Activated T-helper 1 cell treated with anti-CD3 and anti-CD28 coated beads, Interleukin-12 subunit alpha, Interleukin-12 subunit beta, Interleukin-2, Interleukin-4 antibody, amounts not matched to agents 30 ng/mL and 10 ng/mL and 1 ng/mL, durations not matched to agents 14 hours and 24 hours and 36 hours (primary cell): ENCODE data around the gene DRD4. TPM values are rescaled to one million over a fixed set of nuclear protein-coding genes. Genes with fewer than 3 reads are reported as not detected.

Experiments used
- DNase-seq: peaks from one replicate; pipeline ENCODE4 v3.0.0; 2021; ENCODE audit warnings: low spot score
- H3K27ac Mint-ChIP-seq: one replicate; pipeline ENCODE4 v1.8.0; 2021; ENCODE audit warnings: mild to moderate bottlenecking, mixed read lengths
- H3K27me3 Mint-ChIP-seq: one replicate; pipeline ENCODE4 v1.8.0; 2022; ENCODE audit warnings: mild to moderate bottlenecking, moderate library complexity, mixed read lengths; ENCODE audit not compliant: insufficient read depth
- H3K36me3 Mint-ChIP-seq: one replicate; pipeline ENCODE4 v1.8.0; 2021; ENCODE audit warnings: low read depth, mixed read lengths
- H3K4me1 Mint-ChIP-seq: one replicate; pipeline ENCODE4 v1.8.0; 2021; ENCODE audit warnings: low read depth, mixed read lengths
- H3K4me3 Mint-ChIP-seq: one replicate; pipeline ENCODE4 v1.8.0; 2021; ENCODE audit warnings: mild to moderate bottlenecking, moderate library complexity, mixed read lengths
- H3K9me3 Mint-ChIP-seq: one replicate; pipeline ENCODE4 v1.8.0; 2021; ENCODE audit warnings: mixed read lengths
- intact Hi-C: fragments of 100-400 bp; cut with micrococcal nuclease; formaldehyde crosslinking; loops from one replicate; pipeline ENCODE4 v1.15.1; 2024
- total RNA-seq: library from RNA; stranded (reverse); gene quantifications from 2 replicates; pipeline ENCODE4 v1.2.3, GENCODE V29; 2022

Gene DRD4
- total RNA-seq, 1 donor from 2014 or later: 0.47 TPM

DNA sequence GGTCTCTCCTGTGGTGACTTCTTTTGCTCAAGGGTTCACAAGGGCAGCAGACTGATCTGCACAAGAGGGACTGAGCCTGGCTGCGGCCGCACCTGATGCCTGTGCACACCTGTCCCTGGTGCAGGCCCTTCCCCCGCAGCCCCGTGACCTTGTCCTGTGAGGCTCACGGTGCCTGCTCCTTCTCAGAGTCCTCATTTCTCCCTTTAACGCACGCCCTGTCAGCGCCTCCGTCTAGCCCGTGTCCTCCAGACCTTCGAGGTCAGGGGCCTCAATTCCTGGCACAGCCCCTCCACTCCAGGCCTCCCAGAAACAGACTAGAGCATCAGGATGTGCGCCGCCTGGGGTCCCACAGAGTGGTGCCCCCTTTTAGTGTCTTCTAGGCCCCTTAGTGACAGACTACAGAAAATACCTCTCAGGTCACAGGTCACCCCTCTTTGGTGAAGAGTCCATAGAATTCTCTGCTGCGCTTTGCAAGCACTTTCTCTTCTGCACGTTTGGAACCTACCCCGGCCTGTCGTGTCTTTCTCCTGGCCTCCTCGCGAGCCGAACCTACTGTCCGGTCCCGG, 1.0 kb upstream of the DRD4 start:
- no peak for DNase-seq
- intact Hi-C loops: no loop called here
- Mint-ChIP-seq H3K27me3 (peaks cover 20% of the 10 kb centered on the region), H3K27ac (no peak overlapping the region), H3K4me3 (no peak overlapping the region), H3K4me1 (no peaks in the 10 kb centered on the region), H3K36me3 (peaks cover 2% of the 10 kb centered on the region), H3K9me3 (no peaks in the 10 kb centered on the region)

DNA sequence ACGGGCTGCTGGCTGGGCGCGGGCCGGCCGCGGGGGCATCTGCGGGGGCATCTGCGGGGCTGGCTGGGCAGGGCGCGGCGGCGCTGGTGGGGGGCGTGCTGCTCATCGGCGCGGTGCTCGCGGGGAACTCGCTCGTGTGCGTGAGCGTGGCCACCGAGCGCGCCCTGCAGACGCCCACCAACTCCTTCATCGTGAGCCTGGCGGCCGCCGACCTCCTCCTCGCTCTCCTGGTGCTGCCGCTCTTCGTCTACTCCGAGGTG, 194 bp downstream of the DRD4 start:
- Mint-ChIP-seq H3K4me3 (no peak overlapping the region), H3K36me3 (peaks cover 2% of the 10 kb centered on the region), H3K27ac (no peak overlapping the region), H3K9me3 (no peaks in the 10 kb centered on the region), H3K27me3 (peaks cover 20% of the 10 kb centered on the region), H3K4me1 (no peaks in the 10 kb centered on the region)
- no peak for DNase-seq
- intact Hi-C loops: no loop called here

DNA sequence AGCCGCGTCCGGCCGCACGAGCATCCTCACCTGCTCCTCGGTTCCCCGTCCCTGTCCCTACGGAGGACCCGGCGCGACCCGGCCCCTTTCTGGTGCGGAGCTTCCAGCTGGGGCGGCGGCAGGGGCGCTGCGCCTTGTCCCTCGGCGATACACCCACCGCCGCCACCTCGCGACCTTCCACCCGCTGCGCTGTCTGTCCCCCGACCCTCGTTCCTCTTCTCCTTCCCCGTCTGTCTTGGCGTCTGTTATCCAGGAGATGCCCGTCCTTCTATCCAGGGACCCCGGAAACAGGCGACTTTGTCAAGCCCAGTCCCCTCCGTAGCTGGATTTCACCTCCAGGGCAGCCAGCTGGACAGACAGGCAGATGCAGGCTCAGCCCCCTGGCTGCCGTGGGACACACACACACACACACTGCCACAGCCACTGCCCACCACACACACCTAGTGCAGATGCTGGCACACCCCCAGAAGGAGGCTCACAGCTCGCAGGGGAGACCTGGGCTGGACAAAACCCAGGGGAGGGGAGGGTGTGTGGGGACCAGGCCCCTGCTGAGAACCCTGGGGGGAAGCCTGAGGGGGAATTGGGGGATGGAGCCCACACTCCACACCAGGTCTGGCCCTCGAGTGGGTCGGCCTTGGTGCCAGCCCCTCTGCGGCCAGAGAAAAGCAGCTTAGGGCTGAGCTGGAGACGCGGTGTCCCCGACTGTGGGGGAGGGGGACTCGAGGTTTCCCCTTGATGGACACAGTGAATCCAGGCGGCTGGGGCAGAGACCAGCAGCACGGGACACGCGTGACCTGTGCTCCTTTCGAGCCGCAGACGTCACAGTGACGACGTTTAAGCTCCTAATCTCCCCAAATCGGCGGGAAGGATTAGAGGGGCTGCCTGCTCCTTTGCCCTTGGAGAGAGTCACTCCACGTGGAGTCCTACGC, 788 bp downstream of the DRD4 start:
- Mint-ChIP-seq H3K9me3 (no peaks in the 10 kb centered on the region), H3K27ac (no peak overlapping the region), H3K4me1 (no peaks in the 10 kb centered on the region), H3K27me3 (peaks cover 20% of the 10 kb centered on the region), H3K4me3 (peak overlapping the region; percentile 19), H3K36me3 (peaks cover 2% of the 10 kb centered on the region)
- DNase-seq: no peak
- intact Hi-C loops: no loop called here

DNA sequence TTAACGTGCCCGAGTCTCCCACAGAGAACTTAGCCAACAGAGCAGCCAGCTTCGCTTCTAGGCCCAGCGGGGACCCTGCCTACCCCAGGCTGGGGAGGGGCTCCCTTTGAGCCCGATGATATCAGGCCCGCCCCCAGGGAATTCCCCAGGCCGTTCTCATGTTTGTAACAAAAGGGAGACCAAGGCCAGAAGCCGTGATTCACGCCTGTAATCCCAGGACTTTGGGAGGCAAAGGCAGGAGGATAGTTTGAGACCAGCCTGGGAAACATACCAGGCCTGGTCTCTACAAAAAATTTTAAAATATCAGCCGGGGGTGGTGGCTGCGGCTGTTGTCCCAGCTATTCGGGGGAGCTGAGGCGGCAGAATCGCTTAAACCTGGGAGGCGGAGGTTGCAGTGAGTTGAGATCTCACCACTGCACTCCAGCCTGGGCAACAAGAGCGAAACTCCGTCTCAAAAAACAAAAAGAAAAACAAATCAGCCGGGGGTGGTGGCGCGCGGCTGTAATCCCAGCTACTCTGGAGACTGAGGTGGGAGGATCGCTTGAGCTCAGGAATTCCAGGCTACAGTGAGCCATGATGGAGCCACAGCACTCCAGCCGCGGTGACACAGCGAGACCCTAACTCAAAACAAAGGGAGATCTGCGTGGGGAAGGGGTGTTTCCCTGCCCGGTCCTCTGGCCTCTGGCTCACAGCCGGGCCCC, 1.7 kb downstream of the DRD4 start:
- H3K4me3 Mint-ChIP-seq: no peak overlapping the region

DNA sequence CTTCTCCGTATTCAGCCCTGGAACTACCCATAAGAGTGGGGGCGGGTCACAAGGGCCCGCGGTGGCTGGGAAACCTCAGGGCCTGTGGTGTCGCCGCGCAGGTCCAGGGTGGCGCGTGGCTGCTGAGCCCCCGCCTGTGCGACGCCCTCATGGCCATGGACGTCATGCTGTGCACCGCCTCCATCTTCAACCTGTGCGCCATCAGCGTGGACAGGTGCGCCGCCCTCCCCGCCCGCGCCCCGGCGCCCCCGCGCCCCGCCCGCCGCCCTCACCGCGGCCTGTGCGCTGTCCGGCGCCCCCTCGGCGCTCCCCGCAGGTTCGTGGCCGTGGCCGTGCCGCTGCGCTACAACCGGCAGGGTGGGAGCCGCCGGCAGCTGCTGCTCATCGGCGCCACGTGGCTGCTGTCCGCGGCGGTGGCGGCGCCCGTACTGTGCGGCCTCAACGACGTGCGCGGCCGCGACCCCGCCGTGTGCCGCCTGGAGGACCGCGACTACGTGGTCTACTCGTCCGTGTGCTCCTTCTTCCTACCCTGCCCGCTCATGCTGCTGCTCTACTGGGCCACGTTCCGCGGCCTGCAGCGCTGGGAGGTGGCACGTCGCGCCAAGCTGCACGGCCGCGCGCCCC, 2.4 kb downstream of the DRD4 start:
- intact Hi-C loops: no loop called here
- H3K27ac Mint-ChIP-seq: no peak overlapping the region
- H3K4me3 Mint-ChIP-seq: no peak overlapping the region
- peaks cover 19% of the 10 kb centered on the region for H3K27me3 Mint-ChIP-seq
- H3K9me3 Mint-ChIP-seq: no peaks in the 10 kb centered on the region
- peaks cover 2% of the 10 kb centered on the region for H3K36me3 Mint-ChIP-seq
- DNase-seq: no peak
- H3K4me1 Mint-ChIP-seq: no peaks in the 10 kb centered on the region

More for the DNA sequence above, 1.7 kb downstream of the DRD4 start:
- Mint-ChIP-seq H3K9me3 (no peaks in the 10 kb centered on the region), H3K36me3 (peaks cover 2% of the 10 kb centered on the region), H3K4me1 (no peaks in the 10 kb centered on the region), H3K27me3 (peaks cover 20% of the 10 kb centered on the region), H3K27ac (peak overlapping the region; percentile 52)
- DNase-seq: no peak
- intact Hi-C loops: no loop called here

DNA sequence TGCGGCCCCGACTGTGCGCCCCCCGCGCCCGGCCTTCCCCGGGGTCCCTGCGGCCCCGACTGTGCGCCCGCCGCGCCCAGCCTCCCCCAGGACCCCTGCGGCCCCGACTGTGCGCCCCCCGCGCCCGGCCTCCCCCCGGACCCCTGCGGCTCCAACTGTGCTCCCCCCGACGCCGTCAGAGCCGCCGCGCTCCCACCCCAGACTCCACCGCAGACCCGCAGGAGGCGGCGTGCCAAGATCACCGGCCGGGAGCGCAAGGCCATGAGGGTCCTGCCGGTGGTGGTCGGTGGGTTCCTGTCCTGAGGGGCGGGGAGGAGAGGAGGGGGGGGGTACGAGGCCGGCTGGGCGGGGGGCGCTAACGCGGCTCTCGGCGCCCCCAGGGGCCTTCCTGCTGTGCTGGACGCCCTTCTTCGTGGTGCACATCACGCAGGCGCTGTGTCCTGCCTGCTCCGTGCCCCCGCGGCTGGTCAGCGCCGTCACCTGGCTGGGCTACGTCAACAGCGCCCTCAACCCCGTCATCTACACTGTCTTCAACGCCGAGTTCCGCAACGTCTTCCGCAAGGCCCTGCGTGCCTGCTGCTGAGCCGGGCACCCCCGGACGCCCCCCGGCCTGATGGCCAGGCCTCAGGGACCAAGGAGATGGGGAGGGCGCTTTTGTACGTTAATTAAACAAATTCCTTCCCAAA, 3.1 kb downstream of the DRD4 start:
- Mint-ChIP-seq H3K36me3 (peaks cover 2% of the 10 kb centered on the region), H3K27me3 (peaks cover 18% of the 10 kb centered on the region), H3K4me3 (no peak overlapping the region), H3K4me1 (no peaks in the 10 kb centered on the region), H3K9me3 (no peaks in the 10 kb centered on the region), H3K27ac (no peak overlapping the region)
- intact Hi-C loops: no loop called here
- no peak for DNase-seq

DNA sequence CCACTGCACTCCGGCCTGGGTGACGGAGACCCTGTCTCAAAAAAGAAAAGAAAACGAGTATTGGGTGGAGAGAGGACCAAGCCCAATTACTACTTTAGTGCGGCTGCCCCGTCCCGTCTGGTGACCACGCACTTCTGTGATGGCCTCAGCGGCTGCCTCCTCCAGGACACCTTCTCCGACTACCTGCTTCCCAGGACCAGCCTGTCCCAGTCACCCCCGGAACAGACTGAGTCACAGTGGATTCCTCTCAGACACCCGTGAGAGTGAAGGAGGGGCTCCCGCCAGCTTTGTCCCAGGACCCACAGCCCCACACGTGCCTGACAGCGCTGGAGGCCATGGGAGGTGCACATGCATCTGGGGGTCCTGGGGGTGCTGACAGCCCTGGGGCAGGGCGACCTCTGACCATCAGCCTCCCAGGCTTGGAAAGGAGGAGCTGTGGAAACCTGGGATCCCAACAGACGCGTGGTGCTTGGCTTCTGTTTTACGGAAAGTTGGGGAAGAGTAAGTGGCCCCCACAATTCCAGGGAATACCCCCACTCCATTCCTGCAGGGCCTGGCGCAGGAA, 4.8 kb downstream of the DRD4 start:
- Mint-ChIP-seq H3K36me3 (peaks cover 2% of the 10 kb centered on the region), H3K9me3 (no peaks in the 10 kb centered on the region), H3K27ac (no peak overlapping the region), H3K4me3 (no peak overlapping the region), H3K4me1 (no peaks in the 10 kb centered on the region), H3K27me3 (peaks cover 12% of the 10 kb centered on the region)
- intact Hi-C loops: no loop called here
- DNase-seq: no peak

DNA sequence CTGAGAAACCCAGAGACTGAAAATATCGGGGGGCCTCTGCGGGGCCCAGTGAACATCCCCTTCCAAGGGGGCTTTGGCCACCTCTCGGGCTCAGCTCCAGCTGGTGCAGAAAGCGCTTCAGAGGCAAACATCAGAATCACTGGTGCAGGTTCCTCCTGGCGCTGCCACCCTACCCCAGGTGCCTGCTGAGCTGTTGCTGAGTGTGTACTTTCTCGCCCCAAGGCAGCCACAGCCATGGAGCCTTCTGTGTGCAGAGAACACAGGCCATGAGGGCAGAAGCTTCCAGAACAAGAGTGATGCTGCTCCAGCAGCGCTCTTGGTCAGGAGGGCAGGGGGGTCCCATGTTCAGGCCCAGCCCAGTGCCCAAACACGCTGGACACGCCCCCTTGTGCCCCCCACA, 6.3 kb downstream of the DRD4 start:
- intact Hi-C loops: no loop called here
- no peak overlapping the region for H3K27ac Mint-ChIP-seq
- no peak for DNase-seq
- no peaks in the 10 kb centered on the region for H3K9me3 Mint-ChIP-seq
- no peaks in the 10 kb centered on the region for H3K4me1 Mint-ChIP-seq
- H3K4me3 Mint-ChIP-seq: no peak overlapping the region
- H3K36me3 Mint-ChIP-seq: no peaks in the 10 kb centered on the region
- peaks cover 7% of the 10 kb centered on the region for H3K27me3 Mint-ChIP-seq

DNA sequence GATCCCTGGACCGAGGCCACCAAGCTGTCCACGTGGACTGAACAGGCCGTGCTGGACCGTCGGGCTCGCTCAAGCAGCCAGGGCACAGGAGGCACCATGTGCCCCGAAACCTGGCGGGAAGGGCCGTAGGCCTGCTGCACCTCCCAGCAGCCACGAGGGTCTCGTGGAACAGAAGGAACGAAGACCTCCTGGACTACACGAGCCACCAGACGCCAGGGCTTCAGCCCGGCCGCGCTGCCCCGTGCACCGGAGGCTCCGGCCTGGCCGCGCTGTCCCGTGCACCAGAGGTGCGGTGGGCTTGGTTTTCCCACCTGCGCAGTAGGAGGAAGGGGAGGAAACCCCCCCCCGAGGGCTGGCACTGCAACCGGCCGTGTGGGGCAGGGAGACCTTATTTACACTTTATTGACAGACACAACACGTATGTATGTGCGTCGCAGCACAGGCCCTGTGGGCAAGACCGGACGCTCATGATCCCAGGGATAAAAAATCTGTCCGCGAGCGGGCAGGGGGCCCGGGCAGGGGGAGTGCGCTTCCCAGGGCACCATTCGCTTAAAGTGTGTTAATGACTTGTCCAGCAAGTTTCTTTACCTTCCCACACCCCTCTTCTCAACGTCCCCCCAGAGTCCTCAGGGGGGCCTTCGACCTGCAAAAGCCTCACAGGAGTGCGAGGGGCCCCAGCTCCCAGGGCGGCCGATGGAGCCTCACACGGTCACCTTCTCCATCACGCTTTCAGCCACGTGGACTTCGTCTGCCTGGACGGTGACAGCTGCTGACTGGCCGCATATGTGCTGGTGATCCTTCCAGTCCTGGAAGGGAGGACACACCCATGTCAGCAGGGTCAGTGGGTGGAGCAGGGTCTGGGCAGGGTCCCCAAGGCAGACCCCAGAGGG, 7.0 kb downstream of the DRD4 start:
- no peaks in the 10 kb centered on the region for H3K9me3 Mint-ChIP-seq
- no peaks in the 10 kb centered on the region for H3K36me3 Mint-ChIP-seq

DNA sequence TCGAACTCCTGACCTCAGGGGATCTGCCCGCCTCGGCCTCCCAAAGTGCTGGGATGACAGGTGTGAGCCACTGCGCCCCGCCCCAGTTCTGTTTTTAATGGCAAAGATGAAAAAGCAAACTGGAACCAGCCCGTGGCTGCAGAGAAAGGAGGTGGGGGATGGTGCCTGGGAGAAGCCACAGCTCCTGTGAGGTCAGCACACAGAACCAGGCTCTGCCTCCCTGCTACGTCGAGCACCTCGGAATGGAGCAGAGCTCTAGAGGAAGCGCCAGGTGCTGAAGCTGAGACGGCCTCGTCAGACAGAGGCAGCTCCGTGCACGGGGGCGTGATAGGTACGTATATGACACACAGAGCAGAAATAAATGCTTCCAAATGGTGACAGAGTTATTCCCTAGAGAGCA, 8.5 kb downstream of the DRD4 start:
- Mint-ChIP-seq H3K36me3 (peaks cover 2% of the 10 kb centered on the region), H3K27ac (no peak overlapping the region), H3K9me3 (no peaks in the 10 kb centered on the region), H3K4me3 (no peak overlapping the region), H3K4me1 (no peaks in the 10 kb centered on the region), H3K27me3 (no peaks in the 10 kb centered on the region)
- DNase-seq: no peak
- intact Hi-C loops: no loop called here

More for the DNA sequence above, 7.0 kb downstream of the DRD4 start:
- intact Hi-C loops: no loop called here
- no peaks in the 10 kb centered on the region for H3K4me1 Mint-ChIP-seq
- peaks cover 2% of the 10 kb centered on the region for H3K27me3 Mint-ChIP-seq
- DNase-seq: no peak
- no peak overlapping the region for H3K27ac Mint-ChIP-seq
- H3K4me3 Mint-ChIP-seq: no peak overlapping the region

DNA sequence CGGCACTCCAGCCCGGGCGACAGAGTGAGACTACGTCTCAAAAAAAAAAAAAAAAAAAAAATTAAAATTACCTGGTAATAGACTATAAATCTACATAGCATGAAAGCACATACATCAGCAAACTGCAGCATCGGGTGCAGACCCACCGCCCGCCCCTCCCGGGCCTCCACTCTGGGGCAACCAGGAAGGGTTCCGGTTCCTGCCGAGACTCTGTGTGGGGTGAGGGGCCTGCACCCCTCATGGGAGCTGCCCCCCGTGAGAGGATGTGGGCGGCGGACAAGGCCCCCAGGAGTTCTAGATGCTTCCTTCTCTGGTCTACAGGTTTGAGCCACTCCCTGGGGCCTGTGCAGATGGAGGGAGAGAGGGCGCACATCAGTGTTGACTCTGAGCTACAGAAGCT, 9.1 kb downstream of the DRD4 start:
- H3K4me3 Mint-ChIP-seq: no peak overlapping the region
- no peaks in the 10 kb centered on the region for H3K9me3 Mint-ChIP-seq
- H3K27me3 Mint-ChIP-seq: no peaks in the 10 kb centered on the region
- H3K4me1 Mint-ChIP-seq: no peaks in the 10 kb centered on the region
- no peak overlapping the region for H3K27ac Mint-ChIP-seq
- intact Hi-C loops: no loop called here
- no peak for DNase-seq
- peaks cover 2% of the 10 kb centered on the region for H3K36me3 Mint-ChIP-seq
